Thyroid gland (tissue), 4 donors: ENCODE data around the gene ZNF627.

Source experiments
- POLR2A ChIP-seq, 2 donors: fragments of 450-650 bp; IDR thresholded peaks; one replicate each; pipeline ENCODE4 v1.6.1; 2017; ENCODE audit warnings: antibody characterized with exemption in 2 of 2, mild to moderate bottlenecking in 2 of 2, moderate library complexity in 1 of 2
- TF ChIP-seq, protein P1 (sequence below), 6 experiments: fragments of 200-600 bp in 3 of 6; fragments of 450-650 bp in 3 of 6; sonication (generic) in 3 of 6; IDR thresholded peaks; one replicate each; pipeline ENCODE4 v1.5.1; 2016 to 2019; ENCODE audit warnings: antibody characterized with exemption in 6 of 6, mild to moderate bottlenecking in 2 of 6, inconsistent platforms in 1 of 6, moderate library complexity in 1 of 6

DNA sequence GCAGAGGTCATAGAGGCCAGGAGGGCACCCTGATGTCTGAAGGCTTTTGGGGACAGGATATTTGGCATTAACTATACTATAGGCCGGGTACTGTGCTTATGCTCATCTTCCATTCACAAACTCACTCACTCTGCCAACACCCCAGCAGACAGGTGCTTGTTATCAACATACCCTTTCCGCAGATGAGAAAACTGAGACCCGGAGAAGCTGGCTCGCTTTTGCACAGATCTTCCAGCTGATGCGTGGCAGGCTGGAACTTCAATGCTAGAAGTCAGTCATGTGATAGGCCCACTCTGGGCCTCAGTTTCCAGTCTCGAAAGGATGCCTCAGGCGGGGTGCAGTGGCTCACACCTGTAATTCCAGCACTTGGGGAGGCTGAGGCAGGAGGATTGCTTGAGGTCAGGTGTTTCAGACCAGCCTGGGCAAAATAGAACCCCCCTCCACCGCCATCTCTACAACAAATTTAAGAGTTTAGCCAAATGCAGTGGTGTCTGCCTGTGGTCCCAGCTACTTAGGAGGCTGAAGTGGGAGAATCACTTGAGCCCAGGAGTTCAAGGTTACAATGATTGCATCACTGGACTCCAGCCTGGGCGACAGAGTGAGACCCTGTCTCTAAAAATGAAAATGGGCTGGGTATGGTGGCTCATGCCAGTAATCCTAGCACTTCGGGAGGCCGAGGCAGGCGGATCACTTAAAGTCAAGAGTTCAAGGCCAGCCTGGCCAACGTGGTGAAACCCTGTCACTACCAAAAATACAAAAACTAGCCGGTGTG is 49.2 kb upstream of the ZNF627 start:
- TF ChIP-seq, protein P1, sequence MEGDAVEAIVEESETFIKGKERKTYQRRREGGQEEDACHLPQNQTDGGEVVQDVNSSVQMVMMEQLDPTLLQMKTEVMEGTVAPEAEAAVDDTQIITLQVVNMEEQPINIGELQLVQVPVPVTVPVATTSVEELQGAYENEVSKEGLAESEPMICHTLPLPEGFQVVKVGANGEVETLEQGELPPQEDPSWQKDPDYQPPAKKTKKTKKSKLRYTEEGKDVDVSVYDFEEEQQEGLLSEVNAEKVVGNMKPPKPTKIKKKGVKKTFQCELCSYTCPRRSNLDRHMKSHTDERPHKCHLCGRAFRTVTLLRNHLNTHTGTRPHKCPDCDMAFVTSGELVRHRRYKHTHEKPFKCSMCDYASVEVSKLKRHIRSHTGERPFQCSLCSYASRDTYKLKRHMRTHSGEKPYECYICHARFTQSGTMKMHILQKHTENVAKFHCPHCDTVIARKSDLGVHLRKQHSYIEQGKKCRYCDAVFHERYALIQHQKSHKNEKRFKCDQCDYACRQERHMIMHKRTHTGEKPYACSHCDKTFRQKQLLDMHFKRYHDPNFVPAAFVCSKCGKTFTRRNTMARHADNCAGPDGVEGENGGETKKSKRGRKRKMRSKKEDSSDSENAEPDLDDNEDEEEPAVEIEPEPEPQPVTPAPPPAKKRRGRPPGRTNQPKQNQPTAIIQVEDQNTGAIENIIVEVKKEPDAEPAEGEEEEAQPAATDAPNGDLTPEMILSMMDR (IDR thresholded peaks at IDR 0.05): no peak
- no peak for TF ChIP-seq POLR2A (IDR thresholded peaks at IDR 0.05)
